Measurements from ENCODE around the gene SLC16A10. TPM values are rescaled to one million over a fixed set of nuclear protein-coding genes. Genes with fewer than 3 reads are reported as not detected.
"Not testable (repeated sequence)": the region's sequence is repeated elsewhere in the genome, so short reads cannot be mapped to it uniquely, and the experiment has no call there.

SLC16A10 gene
- total RNA-seq, 1 donor from 2014 or later = 32.2 TPM

DNA sequence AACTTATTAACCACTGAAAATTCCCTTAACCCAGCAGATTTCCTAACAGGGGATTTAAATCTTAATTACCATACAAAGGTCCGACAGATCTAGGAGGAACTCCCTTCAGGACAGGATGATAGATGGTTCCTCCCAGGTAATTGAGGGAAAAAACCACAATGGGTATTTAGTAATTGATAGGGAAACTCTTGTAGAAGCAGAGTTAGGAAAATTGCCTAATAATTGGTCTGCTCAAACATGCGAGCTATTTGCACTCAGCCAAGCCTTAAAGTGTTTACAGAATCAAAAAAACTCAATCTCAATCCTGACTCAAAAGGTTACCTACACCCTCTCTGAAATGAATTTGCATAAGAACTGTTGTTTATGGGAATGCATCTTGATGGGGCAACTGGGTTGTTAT is 45.4 kb downstream of the SLC16A10 start:
- DNase-seq = not testable (repeated sequence)

DNA sequence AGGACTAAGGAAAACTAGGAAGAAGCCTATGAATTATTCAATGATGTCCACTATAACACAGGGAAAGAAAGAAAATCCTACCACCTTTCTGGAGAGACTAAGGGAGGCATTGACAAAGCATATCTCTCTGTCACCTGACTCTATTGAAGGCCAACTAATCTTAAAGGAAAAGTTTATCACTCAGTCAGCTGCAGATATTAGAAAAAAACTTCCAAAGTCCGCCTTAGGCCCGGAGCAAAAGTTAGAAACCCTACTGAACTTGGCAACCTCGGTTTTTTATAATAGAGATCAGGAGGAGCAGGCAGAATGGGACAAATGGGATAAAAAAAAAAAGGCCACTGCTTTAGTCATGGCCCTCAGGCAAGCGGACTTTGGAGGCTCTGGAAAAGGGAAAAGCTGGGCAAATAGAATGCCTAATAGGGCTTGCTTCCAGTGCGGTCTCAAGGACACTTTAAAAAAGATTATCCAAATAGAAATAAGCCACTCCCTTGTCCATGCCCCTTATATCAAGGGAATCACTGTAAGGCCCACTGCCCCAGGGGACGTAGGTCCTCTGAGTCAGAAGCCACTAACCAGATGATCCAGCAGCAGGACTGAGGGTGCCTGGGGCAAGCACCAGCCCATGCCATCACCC is 47.0 kb downstream of the SLC16A10 start:
- not testable (repeated sequence) for DNase-seq

DNA sequence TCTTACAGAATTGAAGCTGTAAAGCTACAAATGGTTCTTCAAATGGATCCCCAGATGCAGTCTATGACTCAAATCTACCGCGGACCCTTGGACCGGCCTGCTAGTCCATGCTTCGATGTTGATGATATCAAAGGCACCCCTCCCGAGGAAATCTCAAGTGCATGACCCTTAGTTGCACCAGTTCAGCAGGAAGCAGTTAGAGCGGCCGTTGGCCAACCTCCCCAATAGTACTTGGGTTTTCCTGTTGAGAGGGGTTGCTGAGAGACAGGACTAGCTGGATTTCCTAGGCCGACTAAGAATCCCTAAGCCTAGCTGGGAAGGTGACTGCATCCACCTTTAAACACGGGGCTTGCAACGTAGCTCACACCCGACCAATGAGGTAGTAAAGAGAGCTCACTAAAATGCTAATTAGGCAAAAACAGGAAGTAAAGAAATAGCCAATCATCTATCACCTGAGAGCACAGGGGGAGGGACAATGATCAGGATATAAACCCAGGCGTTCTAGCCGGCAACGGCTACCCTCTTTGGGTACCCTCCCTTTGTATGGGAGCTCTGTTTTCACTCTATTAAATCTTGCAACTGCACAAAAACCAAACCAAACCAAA is 50.3 kb downstream of the SLC16A10 start:
- not testable (repeated sequence) for DNase-seq

DNA sequence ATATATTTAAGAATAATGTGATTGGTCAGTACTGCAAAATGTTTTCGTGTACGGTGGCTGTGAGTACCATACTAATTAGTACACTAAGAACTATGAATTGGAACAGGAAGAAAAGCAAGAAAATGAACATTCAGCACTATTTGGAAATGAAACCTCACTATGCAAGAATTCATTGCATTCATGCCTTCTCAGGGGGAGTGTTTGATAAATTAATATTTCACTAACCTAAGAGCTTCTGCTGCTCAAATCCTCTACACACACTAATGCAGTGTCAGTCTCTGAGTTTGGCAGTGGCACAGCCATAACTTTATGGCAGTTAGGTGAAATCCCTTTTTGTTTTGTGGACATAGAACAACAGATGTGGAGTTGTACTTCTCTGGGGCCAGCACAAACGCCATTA is 60.1 kb downstream of the SLC16A10 start:
- DNase-seq = no peak

DNA sequence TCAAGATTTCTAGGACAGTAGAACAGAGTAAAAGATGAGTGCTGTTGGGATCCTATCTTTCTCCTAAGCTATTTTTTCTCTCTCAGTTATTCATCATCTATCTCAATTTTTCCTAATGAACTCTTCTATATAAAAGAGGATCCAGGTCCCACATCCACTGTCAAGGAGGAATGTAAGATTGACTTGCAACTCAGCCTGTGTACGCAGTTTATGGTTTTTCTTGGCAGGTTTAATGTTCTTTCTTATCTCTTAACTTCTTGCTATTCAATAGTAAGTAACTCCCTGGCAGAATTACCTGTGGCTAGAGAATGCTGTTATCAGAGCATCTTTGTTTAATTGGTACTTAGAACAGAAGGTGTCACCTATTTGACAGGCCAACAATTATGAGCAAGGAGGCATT is 60.8 kb downstream of the SLC16A10 start:
- DNase-seq = no peak

DNA sequence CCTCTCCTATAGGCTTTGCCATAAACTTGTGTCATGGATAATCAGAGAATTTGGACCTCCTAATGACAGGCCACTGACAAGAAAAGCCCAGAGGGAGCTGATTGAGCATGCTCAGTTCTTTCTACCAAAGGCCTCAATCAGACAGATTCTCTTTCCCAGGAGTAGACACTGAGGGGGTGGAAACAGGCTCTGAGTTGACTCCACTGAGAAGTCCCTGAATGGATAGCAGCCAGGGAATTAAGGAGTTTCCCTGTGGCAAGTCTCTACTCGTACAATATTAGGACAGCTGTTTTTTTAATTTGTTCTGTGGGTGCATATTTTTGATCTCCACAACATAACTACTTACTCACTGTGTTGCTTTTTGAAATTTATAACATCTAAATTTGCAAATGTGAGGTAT is 63.3 kb downstream of the SLC16A10 start:
- peak; percentile 29 for DNase-seq

DNA sequence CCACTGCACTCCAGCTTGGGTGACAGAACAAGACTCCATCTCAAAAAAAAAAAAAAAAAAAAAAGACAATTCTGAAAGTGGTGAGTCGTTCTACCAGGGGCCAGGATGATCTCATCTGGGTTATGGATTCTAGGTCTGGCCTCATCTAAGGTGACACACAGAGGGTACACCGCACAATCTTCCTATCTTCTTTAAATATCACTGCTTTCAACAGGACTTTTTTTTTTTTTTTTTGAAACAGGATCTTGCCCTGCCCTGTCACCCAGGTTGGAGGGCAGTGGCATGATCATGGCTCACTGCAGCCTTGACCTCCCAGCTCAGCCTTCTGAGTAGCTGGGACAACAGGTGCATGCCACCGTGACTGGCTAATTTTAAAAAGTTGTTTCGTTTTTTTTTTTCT is 67.7 kb downstream of the SLC16A10 start:
- no peak for DNase-seq

DNA sequence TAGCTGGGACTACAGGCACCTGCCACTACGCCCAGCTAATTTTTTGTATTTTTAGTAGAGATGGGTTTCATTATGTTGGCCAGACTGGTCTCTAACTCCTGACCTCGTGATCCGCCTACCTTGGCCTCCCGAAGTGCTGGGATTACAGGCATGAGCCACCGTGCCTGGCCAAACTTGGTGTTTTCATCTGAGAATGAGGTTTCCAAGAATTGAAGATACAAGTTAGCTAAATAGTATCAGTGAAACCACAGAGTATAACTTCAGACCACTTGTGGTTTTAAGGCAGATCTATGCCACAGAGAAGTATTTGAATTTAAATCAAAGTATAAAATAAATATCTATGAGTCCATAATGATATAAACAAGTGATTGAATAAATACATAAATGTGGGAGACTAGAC is 70.1 kb downstream of the SLC16A10 start:
- DNase-seq = no peak

DNA sequence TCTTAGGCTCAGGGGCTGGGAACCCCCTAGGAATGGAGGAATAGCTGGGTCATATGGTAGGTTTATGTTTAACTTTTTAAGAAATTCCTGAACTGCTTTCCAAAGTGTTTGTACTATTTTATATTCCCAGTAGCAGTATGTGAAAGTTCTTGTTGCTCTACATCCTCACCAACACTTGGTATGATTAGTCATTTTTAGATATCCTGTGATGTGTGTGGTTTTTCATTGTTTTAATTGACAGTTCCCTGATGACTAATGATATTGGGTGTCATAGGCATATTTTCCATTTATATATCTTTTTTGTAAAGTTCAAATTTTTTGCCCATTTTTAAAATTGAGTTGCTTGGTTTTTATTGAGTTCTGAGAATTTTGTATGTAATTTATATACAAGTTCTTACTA is 72.3 kb downstream of the SLC16A10 start:
- DNase-seq = no peak

DNA sequence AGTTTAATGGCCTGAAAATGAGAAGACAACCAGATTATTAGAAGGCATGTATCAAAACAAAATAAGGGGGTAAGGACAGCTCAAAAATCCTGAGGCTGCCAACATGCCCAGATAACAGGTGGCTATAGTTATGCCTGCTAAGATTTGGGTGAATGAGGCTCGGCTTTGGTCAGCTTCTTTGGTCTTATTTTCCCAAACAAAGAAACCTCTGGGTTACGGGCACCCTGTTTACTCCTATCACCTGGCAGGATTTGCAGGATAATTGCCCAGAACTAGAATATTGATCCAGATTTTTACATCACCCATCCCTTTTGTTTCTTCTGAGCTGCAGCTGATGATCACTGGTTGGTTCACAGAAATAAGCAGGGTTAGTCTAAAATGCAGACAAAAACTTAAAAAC is 74.3 kb downstream of the SLC16A10 start:
- DNase-seq = no peak

DNA sequence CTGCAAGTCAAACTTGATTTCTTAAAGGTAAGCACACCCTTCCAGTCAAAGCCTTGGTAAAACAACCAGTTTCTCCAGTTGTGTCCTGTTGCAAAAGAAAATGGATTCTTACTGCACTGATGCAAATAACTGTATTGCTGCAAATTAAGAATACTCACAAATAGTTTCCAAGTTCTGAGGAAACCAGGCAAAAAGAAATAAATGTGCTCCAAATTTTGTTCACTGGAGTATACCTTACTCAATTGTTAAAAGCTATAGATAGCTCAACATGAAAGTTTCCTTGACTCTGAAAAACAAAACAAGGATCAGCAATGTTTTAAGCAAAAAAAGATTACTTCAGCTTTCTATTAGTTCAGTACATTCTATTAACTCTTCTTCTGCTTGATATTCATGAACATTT is 75.2 kb downstream of the SLC16A10 start:
- no peak for DNase-seq

DNA sequence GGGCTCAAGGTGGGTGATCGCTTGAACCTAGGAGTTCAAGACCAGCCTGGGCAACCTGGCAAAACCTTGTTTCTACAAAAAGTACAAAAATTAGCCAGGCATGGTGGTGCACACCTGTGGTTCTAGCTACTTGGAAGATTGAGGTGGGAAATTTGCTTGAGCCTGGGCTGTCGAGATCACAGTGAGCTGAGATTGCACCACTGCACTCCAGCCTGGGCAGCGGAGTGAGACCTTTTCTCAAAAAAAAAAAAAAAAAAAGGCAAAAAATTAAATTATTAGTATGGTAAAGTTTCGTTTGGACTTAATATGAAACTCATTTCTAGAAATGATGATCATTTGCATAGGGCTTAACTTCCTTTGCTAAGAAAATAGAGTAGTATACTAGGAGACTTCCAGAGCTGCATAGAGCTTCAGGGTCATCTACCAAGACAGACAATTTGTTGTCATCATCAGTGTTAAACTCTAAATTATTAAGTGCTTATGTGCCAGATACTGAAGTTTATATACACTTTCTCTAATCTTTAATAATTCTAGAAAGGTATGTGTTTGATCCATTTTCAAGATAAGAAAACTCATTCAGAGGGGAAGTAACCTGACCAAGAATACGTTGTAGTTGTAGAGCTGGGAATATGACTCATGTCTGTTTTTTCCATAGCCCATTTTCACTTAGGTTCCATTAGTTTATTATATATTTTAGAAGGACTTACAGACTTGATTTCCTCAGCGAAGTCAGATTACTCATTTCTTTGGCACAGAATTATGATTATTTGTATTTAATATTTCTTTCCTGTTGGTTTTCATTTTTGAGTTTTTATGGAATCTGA is 84.5 kb downstream of the SLC16A10 start:
- DNase-seq = no peak

DNA sequence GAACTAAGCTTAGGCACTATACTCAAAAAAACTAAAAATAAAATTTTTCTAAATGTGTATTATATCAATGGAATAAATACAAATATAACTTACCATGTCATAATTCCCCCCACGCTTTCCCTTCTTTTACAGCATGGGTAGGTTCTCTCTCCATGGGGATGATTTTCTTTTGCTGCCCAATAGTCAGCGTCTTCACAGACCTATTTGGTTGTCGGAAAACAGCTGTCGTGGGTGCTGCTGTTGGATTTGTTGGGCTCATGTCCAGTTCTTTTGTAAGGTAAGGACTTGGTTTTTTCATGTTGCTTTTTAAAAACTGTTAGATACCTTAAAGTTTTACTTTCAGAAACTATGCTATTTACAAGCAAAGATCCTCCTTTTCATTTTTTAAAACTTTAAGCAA is 85.3 kb downstream of the SLC16A10 start:
- no peak for DNase-seq

DNA sequence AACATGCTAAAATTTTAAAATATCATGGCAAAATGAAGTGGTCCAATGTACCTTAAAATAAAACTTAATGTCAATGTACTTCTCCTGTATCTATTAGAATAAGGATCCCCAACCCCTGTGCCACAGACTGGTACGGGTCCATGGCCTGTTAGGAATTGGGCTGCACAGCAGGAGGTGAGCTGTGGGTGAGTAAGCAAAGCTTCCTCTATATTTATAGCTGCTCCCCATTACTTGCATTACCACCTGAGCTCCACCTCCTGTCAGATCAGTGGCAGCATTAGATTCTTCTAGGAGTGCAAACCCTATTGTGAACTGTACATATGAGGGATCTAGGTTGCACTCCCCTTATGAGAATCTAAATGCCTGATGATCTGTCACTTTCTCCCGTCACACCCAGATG is 86.0 kb downstream of the SLC16A10 start:
- DNase-seq = no peak

DNA sequence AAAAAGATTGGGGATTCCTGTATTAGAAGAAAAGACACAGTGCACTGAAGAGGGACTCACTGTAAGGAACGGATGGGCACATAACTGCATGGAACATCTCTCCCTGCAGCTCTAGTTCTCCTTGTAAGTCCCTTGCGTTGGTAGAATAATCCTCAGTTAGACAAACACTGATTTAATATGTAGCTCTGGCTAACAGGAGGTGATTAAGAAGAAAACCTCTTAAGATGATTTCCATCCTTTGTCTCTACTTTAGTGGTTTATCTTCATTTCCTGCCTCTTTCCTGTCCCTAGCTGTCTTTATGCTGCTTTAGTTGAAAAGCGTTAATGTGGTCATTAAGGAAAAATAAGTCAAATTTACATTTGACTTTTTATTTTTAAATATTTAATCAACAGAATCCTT is 86.6 kb downstream of the SLC16A10 start:
- DNase-seq = no peak

DNA sequence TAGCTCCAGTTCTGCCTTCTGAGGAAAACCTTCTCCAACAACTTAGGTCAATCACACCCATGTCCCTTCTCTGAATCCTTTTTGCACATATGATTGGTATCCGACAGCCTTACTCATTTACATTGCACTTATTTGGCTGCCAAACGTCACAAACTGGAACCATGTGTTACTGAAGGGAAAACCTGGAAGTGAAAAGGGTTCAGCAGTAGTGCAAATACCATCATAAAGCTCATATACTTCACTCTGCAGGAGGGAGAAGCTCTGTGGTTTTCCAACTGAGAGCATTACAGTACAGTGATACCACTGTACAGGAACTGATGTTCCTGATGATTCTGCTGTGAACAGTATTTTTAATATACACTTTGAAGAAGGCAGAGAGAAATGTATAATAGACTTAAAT is 87.8 kb downstream of the SLC16A10 start:
- DNase-seq = peak; percentile 24

DNA sequence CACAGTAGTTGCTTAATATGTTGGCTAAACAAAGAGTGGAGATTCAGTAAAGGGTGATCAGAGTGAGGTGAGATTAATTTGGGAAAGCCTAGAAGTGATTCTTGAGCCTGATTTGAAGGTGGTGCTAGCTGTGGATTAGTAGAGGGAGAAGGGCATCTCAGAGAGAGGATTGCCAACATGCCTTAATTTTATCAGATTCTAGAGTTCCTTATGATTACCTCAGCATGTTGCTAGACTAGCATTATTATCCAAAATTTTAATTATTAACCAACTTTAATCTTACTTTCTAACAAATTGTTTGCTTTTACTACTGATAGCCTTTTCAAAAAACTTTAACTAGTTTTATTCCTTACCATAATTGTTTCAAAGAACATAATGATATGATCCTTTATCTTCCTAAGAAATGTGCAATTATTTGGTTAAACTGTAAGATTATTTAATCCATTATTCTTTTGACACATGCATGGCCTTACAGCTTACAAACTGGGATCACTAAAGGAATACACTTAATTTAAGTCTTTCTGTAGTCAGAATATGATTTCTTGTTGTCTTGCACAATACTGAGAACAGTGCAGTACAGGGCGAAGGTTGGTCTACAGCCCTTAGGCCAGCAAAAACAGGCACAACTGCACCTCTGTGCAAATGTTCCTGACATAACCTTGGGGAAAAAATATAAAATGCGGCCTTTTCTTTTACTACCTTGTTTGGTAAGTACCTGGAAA is 88.9 kb downstream of the SLC16A10 start:
- DNase-seq = no peak

DNA sequence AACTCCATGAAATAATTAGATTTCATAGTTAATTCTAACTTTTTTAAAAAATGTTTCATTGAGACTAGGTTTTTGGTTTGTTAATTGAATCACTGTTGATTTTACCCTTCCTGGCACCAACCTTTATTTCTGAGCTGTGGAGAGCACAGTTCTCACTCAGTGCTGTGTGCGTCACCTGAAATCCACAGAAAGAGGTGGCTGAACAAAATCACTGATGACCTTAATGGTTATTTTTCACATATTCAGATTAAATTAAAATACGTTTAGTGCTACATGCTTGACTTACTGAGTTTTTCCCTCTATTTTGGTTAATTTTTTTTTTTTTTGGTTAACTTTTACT is 89.4 kb downstream of the SLC16A10 start:
- no peak for DNase-seq

DNA sequence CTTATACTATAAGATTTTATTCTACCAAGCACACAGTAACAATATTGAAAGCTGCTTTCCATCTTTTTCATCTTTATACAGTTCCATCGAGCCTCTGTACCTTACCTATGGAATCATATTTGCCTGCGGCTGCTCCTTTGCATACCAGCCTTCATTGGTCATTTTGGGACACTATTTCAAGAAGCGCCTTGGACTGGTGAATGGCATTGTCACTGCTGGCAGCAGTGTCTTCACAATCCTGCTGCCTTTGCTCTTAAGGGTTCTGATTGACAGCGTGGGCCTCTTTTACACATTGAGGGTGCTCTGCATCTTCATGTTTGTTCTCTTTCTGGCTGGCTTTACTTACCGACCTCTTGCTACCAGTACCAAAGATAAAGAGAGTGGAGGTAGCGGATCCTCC is 89.8 kb downstream of the SLC16A10 start:
- DNase-seq = no peak

DNA sequence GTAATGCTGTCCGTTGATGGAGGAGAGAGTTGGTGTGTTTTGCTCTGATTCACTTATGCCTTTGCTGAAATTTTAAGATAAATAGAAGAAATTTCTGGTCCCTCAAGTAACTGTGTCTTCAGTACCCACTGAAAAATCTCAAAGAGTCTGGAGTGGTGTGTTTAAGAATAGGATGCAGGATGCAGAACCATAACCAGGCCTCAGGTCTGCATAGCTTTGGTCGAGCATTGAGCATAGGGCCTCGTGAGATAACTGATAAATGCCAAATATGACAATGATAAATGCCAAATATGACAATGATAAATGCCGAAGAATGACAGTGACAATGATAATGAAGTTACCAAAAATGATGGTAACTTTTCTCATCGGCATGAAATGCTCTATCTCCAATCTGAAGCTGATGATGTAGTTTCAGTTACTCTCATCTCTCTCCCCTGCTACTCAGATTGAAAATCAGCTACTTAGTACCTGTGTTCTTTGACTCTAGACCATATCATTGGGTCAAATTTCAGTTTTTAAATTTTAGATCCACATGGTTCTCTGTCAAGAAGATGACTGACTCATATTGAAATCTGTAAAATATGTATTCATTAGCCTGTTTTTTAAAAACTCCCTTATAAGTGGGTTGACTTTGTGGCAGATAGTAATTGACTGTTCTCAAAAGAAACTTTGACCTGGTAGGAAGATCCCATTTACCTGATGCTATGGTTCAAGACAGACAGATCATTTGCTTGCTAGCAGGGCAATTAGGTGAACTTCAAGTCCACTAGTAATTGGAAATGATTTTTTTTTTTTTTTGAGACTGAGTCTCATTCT is 96.6 kb downstream of the SLC16A10 start:
- no peak for DNase-seq

DNA sequence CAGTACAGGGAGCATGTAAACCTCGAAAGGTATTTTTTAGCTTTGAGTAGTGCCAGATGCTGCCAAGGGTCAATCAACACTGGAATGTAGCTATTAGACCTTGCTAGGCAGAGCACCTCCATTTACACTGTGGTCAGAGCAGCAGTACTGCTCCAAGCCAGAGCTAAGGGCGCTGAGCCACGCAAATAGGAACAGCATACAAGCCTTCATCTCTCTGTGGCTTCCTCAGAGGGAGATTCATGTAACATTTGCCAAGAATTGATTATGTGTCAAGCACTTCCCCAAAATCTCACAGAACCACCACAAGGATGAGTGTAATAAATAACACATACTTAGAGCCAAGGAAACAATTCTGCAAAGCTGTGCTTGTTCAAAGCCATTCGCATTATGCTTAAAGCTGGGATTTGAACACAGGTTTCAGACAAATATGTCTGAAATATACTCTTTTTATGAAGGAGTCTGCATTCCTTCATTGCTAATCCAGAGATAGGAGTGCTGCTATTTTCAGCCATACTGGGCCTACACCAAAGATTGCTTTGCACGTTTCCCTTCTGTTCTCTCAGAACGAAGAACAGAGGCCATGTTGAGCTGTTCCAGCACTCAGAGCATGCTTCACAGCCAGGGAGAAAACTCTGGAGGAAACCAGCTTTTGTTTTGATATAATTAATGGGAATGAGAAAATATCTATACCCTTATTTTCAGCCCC is 97.7 kb downstream of the SLC16A10 start:
- no peak for DNase-seq

DNA sequence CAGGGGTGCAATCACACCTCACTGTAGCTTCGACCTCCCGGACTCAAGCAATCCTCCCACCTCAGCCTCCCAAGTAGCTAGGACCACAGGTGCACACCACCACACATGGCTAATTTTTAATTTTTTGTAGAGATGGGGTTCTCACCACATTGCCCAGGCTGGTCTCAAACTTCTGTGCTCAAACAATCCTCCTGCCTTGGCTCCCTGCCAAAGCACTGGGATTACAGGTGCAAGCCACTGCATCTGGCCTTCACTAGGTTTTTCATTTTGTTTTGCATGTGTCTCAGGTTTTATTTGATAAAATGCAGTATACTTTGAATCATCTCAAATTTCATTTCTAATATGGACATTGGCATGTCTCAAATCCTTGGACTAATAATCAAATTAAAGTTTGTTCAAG is 98.7 kb downstream of the SLC16A10 start:
- no peak for DNase-seq
